Measurements from ENCODE around the gene SV2B.
A peak's percentile ranks its signal among the peaks of the same experiment; 100 is the strongest.

DNA sequence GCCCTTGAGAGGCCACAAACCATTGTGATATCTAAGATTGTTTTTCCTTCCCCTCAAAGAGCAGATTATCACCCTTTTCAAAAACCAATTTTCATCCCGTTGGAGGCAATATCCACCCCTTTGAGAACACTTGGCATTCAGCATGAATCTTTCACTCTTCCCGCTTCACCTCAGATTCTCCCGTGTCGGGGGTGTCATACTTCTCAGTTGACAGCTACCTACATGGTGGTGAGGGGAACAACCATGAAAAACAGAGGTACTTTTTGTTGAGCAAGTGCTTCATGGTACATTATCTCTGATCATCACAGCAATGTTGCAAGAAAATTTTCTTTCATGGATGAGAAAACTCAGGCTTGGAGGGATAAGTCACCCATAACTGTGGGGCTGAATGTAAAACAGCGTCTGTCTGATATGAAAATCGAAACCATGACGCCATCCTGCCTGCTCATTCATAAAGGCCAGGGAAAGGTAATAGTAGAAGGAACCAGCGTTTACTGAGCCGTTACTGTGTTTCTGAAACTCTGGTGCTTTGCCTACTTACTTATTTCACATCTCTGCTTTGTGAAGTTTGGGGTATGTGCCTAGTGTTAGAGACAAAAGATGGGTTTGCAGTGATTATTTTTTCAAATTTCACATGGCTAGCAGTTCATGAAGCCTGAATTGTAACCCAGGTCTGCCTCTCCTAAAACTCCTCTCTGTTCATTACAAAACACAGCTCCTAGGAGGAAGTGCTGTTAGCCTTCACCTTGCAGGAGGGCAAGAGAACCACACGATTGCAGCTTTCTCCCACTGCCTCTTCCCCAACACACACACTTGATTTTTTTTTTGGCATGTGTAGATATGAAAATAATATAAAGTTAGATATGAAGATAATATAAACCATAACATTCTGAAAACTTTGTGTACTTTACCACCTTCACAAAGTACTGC lies 35.4 kb downstream of the SV2B start:
- TF ChIP-seq, protein P1, sequence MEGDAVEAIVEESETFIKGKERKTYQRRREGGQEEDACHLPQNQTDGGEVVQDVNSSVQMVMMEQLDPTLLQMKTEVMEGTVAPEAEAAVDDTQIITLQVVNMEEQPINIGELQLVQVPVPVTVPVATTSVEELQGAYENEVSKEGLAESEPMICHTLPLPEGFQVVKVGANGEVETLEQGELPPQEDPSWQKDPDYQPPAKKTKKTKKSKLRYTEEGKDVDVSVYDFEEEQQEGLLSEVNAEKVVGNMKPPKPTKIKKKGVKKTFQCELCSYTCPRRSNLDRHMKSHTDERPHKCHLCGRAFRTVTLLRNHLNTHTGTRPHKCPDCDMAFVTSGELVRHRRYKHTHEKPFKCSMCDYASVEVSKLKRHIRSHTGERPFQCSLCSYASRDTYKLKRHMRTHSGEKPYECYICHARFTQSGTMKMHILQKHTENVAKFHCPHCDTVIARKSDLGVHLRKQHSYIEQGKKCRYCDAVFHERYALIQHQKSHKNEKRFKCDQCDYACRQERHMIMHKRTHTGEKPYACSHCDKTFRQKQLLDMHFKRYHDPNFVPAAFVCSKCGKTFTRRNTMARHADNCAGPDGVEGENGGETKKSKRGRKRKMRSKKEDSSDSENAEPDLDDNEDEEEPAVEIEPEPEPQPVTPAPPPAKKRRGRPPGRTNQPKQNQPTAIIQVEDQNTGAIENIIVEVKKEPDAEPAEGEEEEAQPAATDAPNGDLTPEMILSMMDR (IDR thresholded peaks at IDR 0.05; ENCODE audit: insufficient read depth, low read length) = no peak
- TF ChIP-seq, protein P2, sequence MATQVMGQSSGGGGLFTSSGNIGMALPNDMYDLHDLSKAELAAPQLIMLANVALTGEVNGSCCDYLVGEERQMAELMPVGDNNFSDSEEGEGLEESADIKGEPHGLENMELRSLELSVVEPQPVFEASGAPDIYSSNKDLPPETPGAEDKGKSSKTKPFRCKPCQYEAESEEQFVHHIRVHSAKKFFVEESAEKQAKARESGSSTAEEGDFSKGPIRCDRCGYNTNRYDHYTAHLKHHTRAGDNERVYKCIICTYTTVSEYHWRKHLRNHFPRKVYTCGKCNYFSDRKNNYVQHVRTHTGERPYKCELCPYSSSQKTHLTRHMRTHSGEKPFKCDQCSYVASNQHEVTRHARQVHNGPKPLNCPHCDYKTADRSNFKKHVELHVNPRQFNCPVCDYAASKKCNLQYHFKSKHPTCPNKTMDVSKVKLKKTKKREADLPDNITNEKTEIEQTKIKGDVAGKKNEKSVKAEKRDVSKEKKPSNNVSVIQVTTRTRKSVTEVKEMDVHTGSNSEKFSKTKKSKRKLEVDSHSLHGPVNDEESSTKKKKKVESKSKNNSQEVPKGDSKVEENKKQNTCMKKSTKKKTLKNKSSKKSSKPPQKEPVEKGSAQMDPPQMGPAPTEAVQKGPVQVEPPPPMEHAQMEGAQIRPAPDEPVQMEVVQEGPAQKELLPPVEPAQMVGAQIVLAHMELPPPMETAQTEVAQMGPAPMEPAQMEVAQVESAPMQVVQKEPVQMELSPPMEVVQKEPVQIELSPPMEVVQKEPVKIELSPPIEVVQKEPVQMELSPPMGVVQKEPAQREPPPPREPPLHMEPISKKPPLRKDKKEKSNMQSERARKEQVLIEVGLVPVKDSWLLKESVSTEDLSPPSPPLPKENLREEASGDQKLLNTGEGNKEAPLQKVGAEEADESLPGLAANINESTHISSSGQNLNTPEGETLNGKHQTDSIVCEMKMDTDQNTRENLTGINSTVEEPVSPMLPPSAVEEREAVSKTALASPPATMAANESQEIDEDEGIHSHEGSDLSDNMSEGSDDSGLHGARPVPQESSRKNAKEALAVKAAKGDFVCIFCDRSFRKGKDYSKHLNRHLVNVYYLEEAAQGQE (IDR thresholded peaks at IDR 0.05; ENCODE audit: insufficient replicate concordance, low read depth) = no peak
- TF ChIP-seq POLR2AphosphoS5 (IDR thresholded peaks at IDR 0.05; ENCODE audit: low read depth) (no peak), GABPA (IDR thresholded peaks at IDR 0.05; ENCODE audit: low read depth) (no peak), SPI1 (IDR thresholded peaks at IDR 0.05; ENCODE audit: borderline replicate concordance, low read depth) (peak; percentile 71; the same call in 1 of the 2 replicates)

Data from HL-60 (cell line).